UCSD-AML1 (cell line): ENCODE results near the gene CHIC2.
"Not testable (repeated sequence)": the region's sequence is repeated elsewhere in the genome, so short reads cannot be mapped to it uniquely, and the experiment has no call there.

Source experiments
- DNase-seq: peaks from one replicate; lab custom pipeline; 2025; ENCODE audit not compliant: unreplicated experiment; lab: John Stamatoyannopoulos, UW

CHIC2 gene

DNA sequence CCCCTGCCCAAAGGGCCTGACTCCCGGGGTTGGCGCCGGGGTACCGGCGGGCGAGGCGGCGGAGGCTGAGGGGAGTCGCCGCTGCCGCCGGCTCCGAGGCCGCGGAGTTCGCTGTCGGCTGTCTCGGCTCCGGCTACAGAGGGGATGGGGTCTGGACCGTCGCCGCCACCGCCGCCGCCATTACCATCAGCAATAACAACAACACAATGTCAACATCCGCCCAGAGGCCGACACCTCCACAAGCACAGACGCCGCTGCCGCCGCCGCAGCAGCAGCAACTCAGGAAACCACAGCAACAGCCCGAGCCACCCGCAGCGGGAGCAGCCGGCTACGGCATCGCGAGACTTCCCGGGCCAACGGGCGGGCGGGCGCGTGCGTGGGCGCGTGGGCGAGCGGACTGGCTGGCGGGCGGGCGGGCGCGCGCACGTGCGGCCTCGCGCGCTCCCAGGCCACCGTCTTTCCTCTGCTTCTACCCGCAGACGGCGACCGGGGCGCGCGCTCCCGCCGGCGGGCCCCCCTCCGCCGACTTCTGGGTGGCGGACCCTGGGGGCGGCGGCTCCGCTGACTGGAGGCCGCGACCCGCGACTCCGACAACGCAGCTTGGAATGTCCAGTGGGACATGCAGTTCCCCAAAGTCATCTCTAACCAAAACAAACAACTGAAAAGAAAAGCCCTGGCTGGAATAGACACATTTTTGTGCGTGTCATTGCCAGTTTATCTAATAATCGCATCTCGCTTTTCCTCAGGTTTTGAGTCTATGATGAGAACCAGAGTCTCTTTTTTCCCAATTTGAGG, at the start of gene CHIC2:
CHIC2 (minus strand) TSS at position 289 of the 795 bp plus-strand sequence. CDS start 305 bp downstream, outside the sequence.
- peak; percentile 94 for DNase-seq

DNA sequence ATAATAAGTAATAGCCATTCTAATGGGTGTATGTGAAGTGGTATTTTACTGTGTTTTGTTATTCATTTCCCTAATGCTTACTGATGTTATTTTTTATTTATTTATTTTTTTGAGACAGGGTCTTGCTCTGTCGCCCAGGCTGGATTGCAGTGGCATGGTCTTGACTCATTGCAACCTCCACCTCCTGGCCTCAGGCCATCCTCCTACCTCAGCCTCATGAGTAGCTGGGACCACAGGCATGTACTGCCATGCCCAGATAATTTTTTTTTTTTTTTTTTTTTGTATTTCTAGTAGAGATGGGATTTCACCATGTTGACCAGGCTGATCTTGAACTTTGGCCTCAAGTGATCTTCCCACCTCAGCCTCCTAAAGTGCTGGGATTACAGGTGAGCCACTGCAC, 48.8 kb upstream of the CHIC2 start:
- not testable (repeated sequence) for DNase-seq

DNA sequence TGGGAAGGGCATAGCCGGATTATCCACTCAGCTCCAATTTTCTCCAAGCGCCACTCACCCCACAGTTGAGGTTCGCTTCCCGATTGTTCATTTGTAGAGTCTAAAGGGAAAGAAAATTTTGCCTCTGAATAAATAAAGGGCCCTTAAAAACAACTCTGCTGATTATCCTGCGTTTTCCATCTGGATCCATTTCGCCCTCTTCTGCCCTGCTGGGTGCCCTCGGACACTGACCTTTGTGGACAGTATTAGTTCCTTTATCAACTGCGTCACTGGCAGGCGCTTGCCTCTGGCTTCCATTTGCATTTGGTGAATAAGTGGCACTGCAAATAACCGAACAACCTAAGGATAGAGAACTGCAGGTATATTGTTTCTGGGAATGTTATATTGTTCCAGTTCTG, 45.6 kb upstream of the CHIC2 start:
- DNase-seq, result no peak

DNA sequence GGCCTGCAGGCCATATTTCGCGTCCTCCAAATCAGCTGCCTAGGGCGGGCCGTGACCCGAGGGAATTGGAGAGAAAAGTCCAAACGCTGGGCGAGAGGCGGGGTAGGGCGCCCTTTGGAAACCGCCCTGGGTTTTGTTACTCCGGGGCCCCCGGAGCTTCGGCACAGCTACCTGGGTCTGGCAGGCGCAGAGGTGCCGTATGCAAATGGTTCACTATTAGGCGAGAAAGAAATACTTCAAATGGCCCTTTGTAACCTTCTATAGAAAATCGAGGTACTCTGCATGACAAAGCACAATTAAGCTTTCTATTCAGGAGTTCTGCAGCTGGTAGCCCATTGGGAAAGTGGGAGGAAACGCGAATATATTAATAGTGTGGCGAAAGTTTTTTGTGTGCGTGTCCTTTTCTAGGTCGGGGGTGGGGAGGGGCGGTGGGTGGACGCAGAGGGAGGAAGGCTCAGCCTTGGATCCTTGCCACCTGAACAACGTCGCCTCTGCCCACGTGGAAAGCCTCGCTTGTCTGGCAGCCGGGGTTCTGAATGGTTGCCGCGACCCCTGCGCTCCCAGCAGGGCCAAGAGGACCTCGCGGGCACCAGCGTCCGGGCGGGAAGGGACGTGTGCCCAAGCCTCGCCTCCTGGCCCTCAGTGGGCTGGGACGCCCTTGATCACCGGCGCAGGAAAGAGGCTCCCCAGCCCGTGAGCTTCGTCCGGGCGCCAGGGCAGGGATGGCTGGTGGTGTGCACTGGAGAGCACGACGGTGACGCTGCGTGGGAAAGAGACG, 45.0 kb upstream of the CHIC2 start:
- DNase-seq, result no peak

DNA sequence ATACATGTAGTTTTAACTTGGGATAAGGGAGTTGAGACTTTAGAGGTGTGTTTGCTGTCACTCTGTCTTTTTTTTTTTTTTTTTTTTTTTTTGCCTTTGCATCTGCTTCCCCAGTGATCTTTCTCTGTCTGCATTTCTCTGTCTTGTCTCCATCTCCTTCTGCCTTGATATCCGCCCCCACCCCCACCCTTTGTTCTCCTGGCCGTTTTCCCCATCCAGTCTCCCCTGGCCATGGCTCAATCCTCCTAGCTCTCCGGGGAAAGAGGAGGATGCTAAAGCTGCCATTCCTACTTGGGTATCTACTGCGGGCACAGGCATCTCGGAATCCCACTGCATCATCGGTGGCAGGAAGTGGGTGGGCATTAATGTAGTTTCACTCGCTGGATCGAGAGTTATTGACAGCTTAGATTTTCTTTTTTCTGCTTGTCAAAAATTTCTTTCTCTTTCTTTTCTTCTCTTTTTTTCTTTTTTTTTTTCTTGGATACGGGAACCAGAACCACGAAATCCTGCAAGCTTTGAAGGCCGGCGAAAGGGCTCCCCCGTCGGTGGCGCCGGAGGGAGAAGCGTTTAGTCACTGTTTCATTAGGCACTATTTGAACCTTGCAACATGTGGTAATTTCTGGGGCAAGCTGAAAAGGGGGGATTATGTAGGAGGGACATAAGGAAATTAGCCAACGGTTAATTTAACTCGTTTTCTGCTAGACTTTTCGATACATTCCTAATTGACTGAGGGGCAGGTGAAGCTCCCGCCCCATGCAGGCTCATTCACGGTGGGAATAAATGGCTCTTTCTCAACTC, 43.7 kb upstream of the CHIC2 start:
- DNase-seq, result no peak

DNA sequence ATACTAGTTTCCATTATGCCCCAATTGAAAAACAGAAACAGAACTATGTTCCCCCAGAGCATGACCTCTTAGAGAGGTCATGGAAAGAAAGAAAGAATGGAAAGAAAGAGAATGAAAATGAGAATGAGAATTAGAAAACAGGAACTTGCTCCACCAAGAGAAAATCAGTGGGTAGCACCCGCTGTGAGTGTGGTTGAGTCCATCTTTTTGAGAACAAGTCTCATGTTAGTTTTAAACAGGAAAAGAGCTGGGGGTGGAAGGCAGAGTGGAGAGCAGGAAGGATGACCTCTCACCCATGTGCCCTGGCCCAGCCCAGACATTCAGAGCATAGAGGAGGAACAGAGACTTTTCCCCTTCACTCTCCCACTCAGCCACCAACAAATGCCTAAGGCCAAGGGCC, 40.5 kb upstream of the CHIC2 start:
- DNase-seq, result no peak

DNA sequence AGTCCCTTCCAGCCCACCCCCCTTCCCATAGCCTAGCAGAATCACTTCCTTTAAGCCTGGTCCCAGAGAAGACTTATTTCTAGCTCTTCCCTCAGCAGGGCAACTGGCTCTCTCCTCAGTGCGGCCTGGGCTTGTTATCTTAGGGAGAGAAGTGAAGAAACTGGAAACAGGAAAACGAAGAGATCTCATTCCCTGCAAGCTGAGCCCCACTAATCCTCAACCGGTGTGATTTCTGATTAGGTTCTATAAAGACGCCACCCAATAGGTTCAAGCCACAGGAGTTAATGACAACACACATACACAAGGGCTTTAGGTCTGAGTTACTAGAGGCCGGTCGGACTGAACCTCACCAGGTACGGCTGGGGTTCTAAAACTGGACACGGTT, 38.8 kb upstream of the CHIC2 start:
- no peak for DNase-seq

DNA sequence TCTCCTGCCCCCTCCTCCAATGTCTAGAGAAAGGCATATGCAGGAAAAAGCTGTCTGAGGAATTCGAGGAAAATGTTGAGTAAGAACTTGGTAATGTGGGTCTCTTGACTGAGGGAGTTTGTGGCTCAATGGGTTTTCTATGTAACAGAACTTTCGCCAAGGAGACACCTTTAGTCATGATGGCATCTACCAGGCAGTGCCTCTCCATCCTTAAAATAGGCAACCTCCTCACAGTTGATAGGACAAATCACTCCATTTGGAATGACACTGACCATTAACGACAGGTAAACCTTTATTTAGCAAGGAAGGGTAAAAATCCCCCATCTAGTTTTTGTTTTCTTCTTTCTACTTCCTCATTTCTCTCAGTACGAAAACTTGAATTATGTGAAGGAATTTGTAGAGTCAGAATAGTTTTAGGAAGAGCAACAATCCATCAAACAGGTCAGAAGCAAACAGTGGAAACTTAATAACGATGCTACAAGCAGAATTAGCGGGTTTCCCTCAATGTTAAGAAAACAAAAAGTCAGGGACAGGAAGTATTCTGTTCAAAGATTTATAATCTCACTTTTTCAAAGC, 38.2 kb upstream of the CHIC2 start:
- DNase-seq, result no peak

DNA sequence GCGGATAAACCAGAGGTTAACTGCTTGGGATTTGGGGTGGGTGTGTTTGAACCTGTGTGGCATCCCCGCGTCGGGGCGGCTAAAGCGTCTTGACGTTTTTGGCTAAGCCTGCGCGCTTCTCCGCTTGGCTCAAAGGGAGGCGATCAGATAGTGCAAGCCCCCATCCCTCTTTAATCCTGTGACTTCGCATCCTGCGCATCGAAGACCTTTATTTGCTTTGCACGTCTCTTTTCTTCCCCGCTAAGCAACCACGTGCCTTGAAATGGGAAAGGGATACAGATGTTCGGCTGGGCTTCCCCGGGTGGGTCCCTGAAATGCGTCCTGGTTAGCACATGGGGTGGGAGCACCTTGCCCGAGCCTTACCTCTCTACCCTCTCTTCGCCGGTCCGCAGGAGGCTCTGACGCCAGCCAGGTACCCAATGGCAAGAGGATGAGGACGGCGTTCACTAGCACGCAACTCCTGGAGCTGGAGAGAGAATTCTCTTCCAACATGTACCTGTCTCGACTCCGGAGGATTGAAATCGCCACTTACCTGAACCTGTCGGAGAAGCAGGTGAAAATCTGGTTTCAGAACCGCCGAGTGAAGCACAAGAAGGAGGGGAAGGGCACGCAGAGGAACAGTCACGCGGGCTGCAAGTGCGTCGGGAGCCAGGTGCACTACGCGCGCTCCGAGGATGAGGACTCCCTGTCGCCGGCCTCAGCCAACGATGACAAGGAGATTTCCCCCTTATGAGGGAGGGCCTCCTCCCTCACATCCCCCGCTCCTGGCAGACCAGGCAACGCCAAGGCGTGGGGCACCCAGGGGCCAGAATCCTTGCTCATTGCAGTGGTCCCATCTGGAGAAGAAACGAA, 37.0 kb upstream of the CHIC2 start:
- DNase-seq, result no peak

DNA sequence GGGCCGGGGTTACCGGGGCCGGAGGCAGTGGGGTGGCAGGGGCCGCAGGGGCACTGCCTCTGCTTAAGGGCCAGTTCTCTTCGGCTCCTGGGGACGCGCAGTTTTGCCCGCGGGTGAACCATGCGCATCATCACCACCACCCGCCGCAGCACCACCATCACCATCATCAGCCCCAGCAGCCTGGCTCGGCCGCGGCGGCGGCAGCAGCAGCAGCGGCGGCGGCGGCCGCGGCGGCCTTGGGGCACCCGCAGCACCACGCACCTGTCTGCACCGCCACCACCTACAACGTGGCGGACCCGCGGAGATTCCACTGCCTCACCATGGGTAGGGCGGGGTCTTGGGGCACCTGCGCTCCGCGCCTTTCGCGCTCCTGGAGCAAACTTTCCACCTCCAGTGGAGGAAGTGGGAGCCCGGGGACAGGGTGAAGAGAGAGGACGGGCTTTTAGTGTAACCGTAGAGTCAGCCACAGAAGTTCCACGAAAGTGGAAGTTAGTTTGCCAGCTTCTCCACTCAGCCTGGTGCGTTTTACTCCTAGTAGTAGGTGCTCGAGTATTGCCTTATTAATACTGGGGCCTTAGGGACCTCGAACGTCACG, 36.3 kb upstream of the CHIC2 start:
- no peak for DNase-seq

DNA sequence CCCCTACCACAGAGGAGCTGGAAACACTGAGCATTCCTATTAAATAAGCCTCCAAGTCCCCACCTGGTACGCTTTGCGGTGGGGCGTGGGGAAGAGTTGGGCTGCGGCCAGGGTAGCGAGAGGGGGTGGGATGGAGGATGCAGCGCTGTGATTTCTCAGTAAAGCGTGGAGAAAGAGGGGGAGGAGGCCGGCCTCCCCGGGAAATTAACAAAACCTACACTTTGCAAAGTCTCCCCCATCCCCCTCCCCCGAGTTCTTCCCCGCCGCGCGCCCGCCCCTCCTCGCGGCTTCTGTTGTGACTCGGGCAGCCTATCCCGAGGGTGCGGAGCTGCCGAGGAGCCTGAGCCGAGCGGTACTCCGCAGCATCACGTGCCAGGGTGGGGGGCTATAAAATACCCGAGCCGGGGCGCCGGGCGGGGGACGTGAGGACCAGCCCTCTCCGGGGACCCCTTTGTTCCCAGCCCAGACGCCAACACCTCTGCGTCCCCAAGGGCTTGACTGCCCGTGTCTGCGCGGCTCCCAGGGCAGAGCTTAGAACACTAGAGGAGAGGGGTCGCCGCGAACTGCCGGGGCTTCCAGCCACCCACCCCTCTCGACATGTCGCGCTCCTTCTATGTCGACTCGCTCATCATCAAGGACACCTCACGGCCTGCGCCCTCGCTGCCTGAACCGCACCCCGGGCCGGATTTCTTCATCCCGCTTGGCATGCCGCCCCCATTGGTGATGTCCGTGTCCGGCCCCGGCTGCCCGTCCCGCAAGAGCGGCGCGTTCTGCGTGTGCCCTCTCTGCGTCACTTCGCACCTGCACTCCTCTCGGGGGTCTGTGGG, 35.6 kb upstream of the CHIC2 start, which contains the start of gene GSX2:
GSX2 (plus strand) TSS at position 416 of the 827 bp plus-strand sequence; CDS start at position 598, 182 bp downstream.
- no peak for DNase-seq

DNA sequence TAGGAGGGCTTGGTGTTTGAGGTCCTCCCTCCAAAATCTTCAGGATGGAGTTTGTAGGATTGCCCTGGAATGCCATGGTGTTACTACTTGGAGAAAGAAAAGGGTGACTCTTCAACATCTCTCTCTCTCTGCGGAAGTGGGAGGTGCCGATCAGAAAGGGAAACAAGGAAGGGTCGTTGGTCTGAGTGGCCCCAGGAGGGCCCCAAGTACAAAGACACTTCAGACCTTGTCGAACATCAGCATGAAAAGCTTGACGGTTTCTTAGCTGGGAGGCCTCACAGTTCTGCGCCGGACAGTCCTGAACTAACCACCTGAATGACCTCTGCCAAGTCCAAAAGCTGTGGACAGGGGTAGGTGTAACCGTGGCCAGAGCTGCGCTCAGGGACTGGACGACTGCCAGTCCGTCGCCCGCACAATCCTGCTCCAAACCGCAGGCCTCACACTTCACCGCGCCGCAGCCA, 34.9 kb upstream of the CHIC2 start:
- no peak for DNase-seq

DNA sequence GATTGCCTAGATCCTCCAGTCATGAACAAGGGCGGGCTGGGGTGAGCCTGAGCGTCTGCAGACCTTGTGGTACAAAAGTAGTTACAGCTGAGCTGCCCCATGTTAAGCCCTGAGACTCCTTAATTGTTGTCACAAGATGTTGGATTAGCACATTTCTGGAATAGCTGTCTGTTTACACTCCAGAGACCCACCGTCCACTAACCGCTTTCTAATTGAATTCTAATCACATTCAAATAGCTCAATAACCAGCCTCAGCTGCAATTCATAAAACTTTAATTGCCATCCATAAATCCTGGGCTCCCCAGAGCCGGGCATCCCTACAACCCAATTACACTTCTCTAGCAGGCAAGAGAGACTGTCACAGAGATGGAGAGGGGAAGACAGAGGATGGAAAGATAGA, 34.0 kb upstream of the CHIC2 start:
- no peak for DNase-seq

DNA sequence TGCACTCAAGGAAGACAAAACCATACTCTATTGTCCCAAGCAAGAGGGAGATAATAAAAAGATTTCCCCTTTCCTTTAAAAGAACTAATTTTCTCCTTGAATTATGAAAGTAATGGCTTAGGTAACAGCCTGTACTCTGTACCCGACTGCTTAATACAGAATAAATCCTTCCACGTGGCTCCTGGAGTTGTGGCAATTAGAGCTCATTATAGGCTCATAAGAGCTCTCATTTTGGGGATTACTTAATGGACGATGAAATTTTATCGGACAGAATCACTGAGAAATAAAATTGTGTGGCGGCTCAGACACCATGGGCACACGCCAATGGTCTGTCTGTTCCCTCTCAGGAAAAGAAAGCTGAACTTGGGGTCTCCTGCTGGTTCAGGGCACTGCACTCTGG, 32.7 kb upstream of the CHIC2 start:
- DNase-seq, result no peak

DNA sequence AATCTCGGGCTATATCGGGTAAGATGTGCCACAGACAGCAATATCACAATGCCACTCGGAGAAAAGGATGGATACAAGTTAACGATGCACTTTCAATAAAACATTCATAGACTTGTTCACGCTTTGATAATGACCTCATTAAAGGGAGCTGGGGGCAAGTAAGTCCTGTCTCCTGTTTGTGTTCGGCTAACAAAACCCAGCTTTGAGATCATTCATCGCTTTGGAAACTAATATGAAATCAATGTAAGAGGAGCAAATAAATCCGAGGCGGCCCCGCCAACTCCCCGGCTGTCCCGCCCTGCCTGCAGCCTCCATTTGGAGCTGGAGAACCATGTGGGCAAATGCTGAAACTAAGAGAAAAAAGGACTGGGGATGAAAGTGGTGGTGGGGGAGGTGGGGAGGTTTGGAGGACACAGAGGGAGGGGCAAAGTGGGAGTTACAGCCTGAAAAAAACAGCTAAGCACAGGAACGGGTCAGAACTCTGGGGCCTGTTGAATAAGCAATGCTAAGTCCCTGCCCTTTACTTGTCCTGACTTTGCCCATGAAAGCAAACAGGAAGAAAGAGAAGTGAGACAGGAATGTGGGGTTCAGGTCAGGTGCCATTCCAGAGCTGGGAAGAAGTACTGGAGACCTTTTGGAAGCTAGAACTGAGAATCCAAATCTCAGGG, 32.0 kb upstream of the CHIC2 start:
- no peak for DNase-seq

DNA sequence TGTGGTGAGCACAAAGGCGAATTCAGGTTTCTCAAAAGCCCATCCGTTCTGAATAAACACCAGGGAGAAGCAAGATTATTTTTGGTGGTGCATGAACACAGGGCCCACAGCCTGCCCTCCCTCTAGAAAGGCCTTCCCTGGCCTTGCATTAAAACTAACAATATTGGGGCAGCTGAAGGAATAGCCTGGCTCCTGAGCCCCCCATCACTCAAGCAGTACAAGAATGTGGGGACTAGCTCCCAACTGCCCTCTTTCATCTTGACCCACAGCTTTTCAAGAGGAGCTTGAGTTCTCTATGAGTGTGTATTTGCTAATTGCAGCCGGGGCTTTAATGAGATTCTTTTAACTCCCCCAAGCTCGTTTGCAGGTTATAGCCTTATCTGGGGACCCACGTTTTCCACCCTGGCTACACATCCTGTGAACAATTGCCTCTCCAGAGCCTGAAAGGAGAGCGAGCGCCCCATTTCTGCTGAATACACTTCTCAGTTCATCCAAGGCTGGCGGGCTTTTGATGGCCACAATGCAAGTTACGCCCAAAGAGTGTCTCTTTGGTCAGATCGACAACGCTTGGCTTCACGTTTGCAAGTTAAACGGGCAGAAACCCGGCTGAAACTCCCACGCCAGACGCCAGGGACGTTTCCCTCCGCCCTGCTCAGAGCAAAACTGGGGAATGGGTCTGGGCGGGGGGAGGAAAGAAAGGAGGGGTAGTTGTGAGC, 30.9 kb upstream of the CHIC2 start:
- DNase-seq, result no peak

DNA sequence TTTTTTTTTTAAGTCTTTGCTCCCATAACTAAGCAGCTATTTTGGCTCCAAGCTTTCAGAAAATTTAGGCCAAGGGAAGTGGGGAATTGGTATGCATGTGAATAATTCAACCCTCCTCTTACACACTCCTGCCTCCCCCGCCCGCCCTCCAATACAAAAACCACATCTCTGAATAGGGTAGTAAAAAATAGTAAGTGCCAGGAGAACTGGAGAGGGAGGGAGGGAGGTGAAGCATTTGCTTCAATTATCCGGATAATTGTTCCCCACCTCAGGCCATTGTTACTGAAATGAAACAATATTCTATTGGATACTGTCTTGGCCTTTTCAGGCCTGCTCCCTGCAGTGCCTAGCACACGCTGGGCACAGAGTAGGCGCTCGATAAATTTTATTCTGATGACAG, 30.0 kb upstream of the CHIC2 start:
- DNase-seq, result no peak
